ENCODE measurements around the gene TTC12. TPM values are rescaled to one million over a fixed set of nuclear protein-coding genes. Genes with fewer than 3 reads are reported as not detected.

TTC12 gene
- total RNA-seq, 1 experiment from 2014 or later: 24.3 TPM

- H3K4me3 ChIP-seq (ENCODE audit: low read depth in 2 of 2, low read length in 2 of 2): no peak overlapping the region
- no peaks in the 10 kb centered on the region for H3K36me3 ChIP-seq (ENCODE audit: control insufficient read depth, insufficient read depth, low read length)
- no peaks in the 10 kb centered on the region for H3K4me1 ChIP-seq (ENCODE audit: control insufficient read depth, insufficient read depth, low read length)
- no peak overlapping the region for H3K27ac ChIP-seq (ENCODE audit: low read length)
- H3K27me3 ChIP-seq (ENCODE audit: control insufficient read depth, insufficient read depth, low read length): no peaks in the 10 kb centered on the region
- in situ Hi-C loops (cut with HindIII; ENCODE audit: low pct_unique_long_range_greater_than_20kb, low sequenced_read_pairs) (no loop called here), intact Hi-C loops (cut with micrococcal nuclease; ENCODE audit: unreplicated experiment) (no loop called here)
- ChIA-PET POLR2A (no interaction called here), CTCF (no interaction called here)
- BruUV-seq (replicated peaks): no TSS peak
- TF ChIP-seq REST (IDR thresholded peaks at IDR 0.05; ENCODE audit: insufficient read depth in 1 of 2, low read depth in 2 of 2, low read length in 1 of 2) (no peak), POLR2AphosphoS5 (IDR thresholded peaks at IDR 0.05; ENCODE audit: low read depth, low read length) (no peak), TCF7L2 (IDR thresholded peaks at IDR 0.05; ENCODE audit: low read depth, low read length) (no peak), SIN3A (IDR thresholded peaks at IDR 0.05; ENCODE audit: borderline replicate concordance, insufficient read depth, low read depth, low read length) (no peak), CTCF (IDR thresholded peaks at IDR 0.05) (no peak)
- DNase-seq (ENCODE audit: low read depth, low spot score): no peak
- H3K9me3 ChIP-seq (ENCODE audit: control insufficient read depth, insufficient read depth, low read depth, low read length): no peaks in the 10 kb centered on the region
- ATAC-seq: no peak
Measured at GRCh38 chr11:113270080-113270479, 44.3 kb upstream of the TTC12 start.

GRCh38 chr11:113271551-113272245 is 42.7 kb upstream of the TTC12 start:
- no peaks in the 10 kb centered on the region for H3K4me1 ChIP-seq (ENCODE audit: control insufficient read depth, insufficient read depth, low read length)
- no peak for ATAC-seq
- no peak for DNase-seq (ENCODE audit: low read depth, low spot score)
- in situ Hi-C loops (cut with HindIII; ENCODE audit: low pct_unique_long_range_greater_than_20kb, low sequenced_read_pairs) (no loop called here), intact Hi-C loops (cut with micrococcal nuclease; ENCODE audit: unreplicated experiment) (no loop called here)
- H3K27ac ChIP-seq (ENCODE audit: low read length): no peak overlapping the region
- H3K36me3 ChIP-seq (ENCODE audit: control insufficient read depth, insufficient read depth, low read length): no peaks in the 10 kb centered on the region
- H3K27me3 ChIP-seq (ENCODE audit: control insufficient read depth, insufficient read depth, low read length): no peaks in the 10 kb centered on the region
- H3K4me3 ChIP-seq (ENCODE audit: low read depth in 2 of 2, low read length in 2 of 2): no peak overlapping the region
- CTCF ChIA-PET: no interaction called here
- H3K9me3 ChIP-seq (ENCODE audit: control insufficient read depth, insufficient read depth, low read depth, low read length): no peaks in the 10 kb centered on the region
- no TSS peak for BruUV-seq (replicated peaks)
- no peak for TF ChIP-seq TCF7L2 (IDR thresholded peaks at IDR 0.05; ENCODE audit: low read depth, low read length)
- TF ChIP-seq POLR2AphosphoS5 (IDR thresholded peaks at IDR 0.05; ENCODE audit: low read depth, low read length): no peak
- TF ChIP-seq SIN3A (IDR thresholded peaks at IDR 0.05; ENCODE audit: borderline replicate concordance, insufficient read depth, low read depth, low read length): no peak
- no peak for TF ChIP-seq REST (IDR thresholded peaks at IDR 0.05; ENCODE audit: insufficient read depth in 1 of 2, low read depth in 2 of 2, low read length in 1 of 2)
- no peak for TF ChIP-seq CTCF (IDR thresholded peaks at IDR 0.05)
- POLR2A ChIA-PET: no interaction called here
